ENCODE results near the gene ATAD3C. TPM values are rescaled to one million over a fixed set of nuclear protein-coding genes. Genes with fewer than 3 reads are reported as not detected.

Gene ATAD3C
- total and polyA plus RNA-seq, 2 of the 4 experiments (the other 2 are of a cell fraction), result not detected

GRCh38 chr1:1441002-1441888 lies 8.2 kb upstream of the ATAD3C start:
- WGBS, 2 experiments (ENCODE audit: extremely low coverage in 2 of 2, insufficient read length in 1 of 2), result 40% methylated on average over 12 of the region's 29 CpGs; no CpG with 5 or more reads in 1 of the 2 experiments
- POLR2A ChIA-PET (ENCODE audit: unreplicated experiment), result no interaction called here
- intact Hi-C loops (cut with micrococcal nuclease), result loop anchor here (5.0 kb wide), 1 partner anchor 34 kb away; the partner anchor contains the start of gene MRPL20
- TF ChIP-seq, protein P1, sequence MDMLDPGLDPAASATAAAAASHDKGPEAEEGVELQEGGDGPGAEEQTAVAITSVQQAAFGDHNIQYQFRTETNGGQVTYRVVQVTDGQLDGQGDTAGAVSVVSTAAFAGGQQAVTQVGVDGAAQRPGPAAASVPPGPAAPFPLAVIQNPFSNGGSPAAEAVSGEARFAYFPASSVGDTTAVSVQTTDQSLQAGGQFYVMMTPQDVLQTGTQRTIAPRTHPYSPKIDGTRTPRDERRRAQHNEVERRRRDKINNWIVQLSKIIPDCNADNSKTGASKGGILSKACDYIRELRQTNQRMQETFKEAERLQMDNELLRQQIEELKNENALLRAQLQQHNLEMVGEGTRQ (IDR thresholded peaks at IDR 0.05; ENCODE audit: low read depth, low read length), result 0 out of 2 replicates have a peak, but pooled peaks have one; percentile 13
- no peak for TF ChIP-seq RFX5 (IDR thresholded peaks at IDR 0.05; ENCODE audit: low read depth, low read length)
- TF ChIP-seq NFE2L2 (IDR thresholded peaks at IDR 0.05; ENCODE audit: low read depth, low read length), result no peak
- TF ChIP-seq FOS (IDR thresholded peaks at IDR 0.05; ENCODE audit: low read depth, low read length), result no peak
- TF ChIP-seq MXI1 (IDR thresholded peaks at IDR 0.05; ENCODE audit: borderline replicate concordance, low read depth, low read length), result peak; percentile 72; the same call in 1 of the 2 replicates
- 0 out of 2 replicates have a peak, but pooled peaks have one; percentile 19 for TF ChIP-seq POLR2A (IDR thresholded peaks at IDR 0.05; ENCODE audit: low read depth, low read length)
- TF ChIP-seq, protein P2, sequence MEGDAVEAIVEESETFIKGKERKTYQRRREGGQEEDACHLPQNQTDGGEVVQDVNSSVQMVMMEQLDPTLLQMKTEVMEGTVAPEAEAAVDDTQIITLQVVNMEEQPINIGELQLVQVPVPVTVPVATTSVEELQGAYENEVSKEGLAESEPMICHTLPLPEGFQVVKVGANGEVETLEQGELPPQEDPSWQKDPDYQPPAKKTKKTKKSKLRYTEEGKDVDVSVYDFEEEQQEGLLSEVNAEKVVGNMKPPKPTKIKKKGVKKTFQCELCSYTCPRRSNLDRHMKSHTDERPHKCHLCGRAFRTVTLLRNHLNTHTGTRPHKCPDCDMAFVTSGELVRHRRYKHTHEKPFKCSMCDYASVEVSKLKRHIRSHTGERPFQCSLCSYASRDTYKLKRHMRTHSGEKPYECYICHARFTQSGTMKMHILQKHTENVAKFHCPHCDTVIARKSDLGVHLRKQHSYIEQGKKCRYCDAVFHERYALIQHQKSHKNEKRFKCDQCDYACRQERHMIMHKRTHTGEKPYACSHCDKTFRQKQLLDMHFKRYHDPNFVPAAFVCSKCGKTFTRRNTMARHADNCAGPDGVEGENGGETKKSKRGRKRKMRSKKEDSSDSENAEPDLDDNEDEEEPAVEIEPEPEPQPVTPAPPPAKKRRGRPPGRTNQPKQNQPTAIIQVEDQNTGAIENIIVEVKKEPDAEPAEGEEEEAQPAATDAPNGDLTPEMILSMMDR (conservative IDR thresholded peaks at IDR 0.05; ENCODE audit: low read depth, low read length), result peak; percentile 75
- no peak for TF ChIP-seq MAFK (IDR thresholded peaks at IDR 0.05; ENCODE audit: low read depth, low read length)
- no peak for TF ChIP-seq RCOR1 (IDR thresholded peaks at IDR 0.05; ENCODE audit: insufficient replicate concordance, low read length)
- TF ChIP-seq, protein P3, sequence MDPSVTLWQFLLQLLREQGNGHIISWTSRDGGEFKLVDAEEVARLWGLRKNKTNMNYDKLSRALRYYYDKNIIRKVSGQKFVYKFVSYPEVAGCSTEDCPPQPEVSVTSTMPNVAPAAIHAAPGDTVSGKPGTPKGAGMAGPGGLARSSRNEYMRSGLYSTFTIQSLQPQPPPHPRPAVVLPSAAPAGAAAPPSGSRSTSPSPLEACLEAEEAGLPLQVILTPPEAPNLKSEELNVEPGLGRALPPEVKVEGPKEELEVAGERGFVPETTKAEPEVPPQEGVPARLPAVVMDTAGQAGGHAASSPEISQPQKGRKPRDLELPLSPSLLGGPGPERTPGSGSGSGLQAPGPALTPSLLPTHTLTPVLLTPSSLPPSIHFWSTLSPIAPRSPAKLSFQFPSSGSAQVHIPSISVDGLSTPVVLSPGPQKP (IDR thresholded peaks at IDR 0.05; ENCODE audit: borderline replicate concordance, low read depth, low read length), result no peak
- peak; percentile 77 for TF ChIP-seq RAD21 (IDR thresholded peaks at IDR 0.05; ENCODE audit: low read length)
- no peak for TF ChIP-seq BHLHE40 (IDR thresholded peaks at IDR 0.05; ENCODE audit: low read depth, low read length)
- no peak for TF ChIP-seq CEBPB (IDR thresholded peaks at IDR 0.05; ENCODE audit: low read depth, low read length)

More at GRCh38 chr1:1441002-1441888, 8.2 kb upstream of the ATAD3C start:
- no TSS peak for BruUV-seq (replicated peaks)
- H3K4ac ChIP-seq (ENCODE audit: low read depth, low read length), result no peak overlapping the region
- DNase-seq (no peak), ATAC-seq (ENCODE audit: low read depth) (peak; percentile 96)
- no peak overlapping the region for H2BK120ac ChIP-seq (ENCODE audit: low read depth, low read length)
- CTCF ChIA-PET, result interaction anchor here (1.1 to 2.1 kb wide), 4 partner anchors 9 to 41 kb away, joined by 3 to 6 read pairs (median 5); partner anchors contain the start of gene ATAD3C
- no peak overlapping the region for H3K27ac ChIP-seq (ENCODE audit: insufficient read depth, low read length)
- no peak overlapping the region for H2BK5ac ChIP-seq (ENCODE audit: low read depth, low read length, poor library complexity, severe bottlenecking)
- H3K23ac ChIP-seq (ENCODE audit: low read depth, low read length), result no peak overlapping the region
- no peak overlapping the region for H3K4me3 ChIP-seq (ENCODE audit: insufficient read depth, low read depth, low read length)
- H2BK15ac ChIP-seq (ENCODE audit: low read depth, low read length), result no peak overlapping the region
- no peaks in the 10 kb centered on the region for H4K20me1 ChIP-seq (ENCODE audit: insufficient read depth, low read length)
- H3K4me2 ChIP-seq (ENCODE audit: low read depth, low read length), result no peak overlapping the region
- H3K56ac ChIP-seq (ENCODE audit: extremely low read depth, insufficient read depth, low read length), result no peak overlapping the region
- no peaks in the 10 kb centered on the region for H3K36me3 ChIP-seq (ENCODE audit: control insufficient read depth, insufficient read depth, low read length)
- 0 out of 4 replicates have a peak overlapping the region, but pooled peaks of 1 of the 2 experiments have one; percentile 9 for H4K8ac ChIP-seq (ENCODE audit: low read depth in 2 of 2, low read length in 2 of 2)
- no peak overlapping the region for H3K9ac ChIP-seq (ENCODE audit: low read depth, low read length)
- H2BK20ac ChIP-seq (ENCODE audit: low read depth, low read length), result no peak overlapping the region
- H3K18ac ChIP-seq (ENCODE audit: low read depth, low read length), result no peak overlapping the region
- peaks cover 2% of the 10 kb centered on the region; the same call in 1 of the 2 replicates for H3K27me3 ChIP-seq (ENCODE audit: control insufficient read depth, insufficient read depth, low read length)
- peak overlapping the region; percentile 15; the same call in 1 of the 2 replicates for H2AK5ac ChIP-seq (ENCODE audit: low read depth, low read length)
- 0 out of 2 replicates have a peak, but pooled peaks cover 2% of the 10 kb centered on the region for H3K9me1 ChIP-seq (ENCODE audit: insufficient read depth, low read length)
- no peaks in the 10 kb centered on the region for H3K4me1 ChIP-seq (ENCODE audit: control insufficient read depth, insufficient read depth, low read length)
- in situ Hi-C loops (cut with MboI; ENCODE audit: low sequenced_read_pairs) (no loop called here), dilution Hi-C loops (cut with HindIII; ENCODE audit: low sequenced_read_pairs, unreplicated experiment) (no loop called here)
- 0 out of 4 replicates have a peak, but pooled peaks cover 0 to 2% of the 10 kb centered on the region in 2 experiments for H3K79me1 ChIP-seq (ENCODE audit: low read depth in 1 of 2, low read length in 2 of 2)
- H2AFZ ChIP-seq (replicated peaks; ENCODE audit: low read length, poor library complexity), result peak overlapping the region; percentile 81
- H3K14ac ChIP-seq (replicated peaks; ENCODE audit: low read depth, low read length), result no peak overlapping the region
- no peaks in the 10 kb centered on the region for H3K9me3 ChIP-seq (ENCODE audit: control insufficient read depth, insufficient read depth, low read length)
- peak overlapping the region; percentile 21 for H2AK9ac ChIP-seq (replicated peaks; ENCODE audit: low read depth, low read length, poor library complexity)
- no peak overlapping the region for H4K91ac ChIP-seq (ENCODE audit: insufficient read depth, low read depth, low read length)
- H4K5ac ChIP-seq (ENCODE audit: low read depth, low read length), result no peak overlapping the region
